ENCODE data around the gene PLSCR4.

PLSCR4 gene

GRCh38 chr3:146218880-146219866 is 31.7 kb downstream of the PLSCR4 start:
- Histone ChIP-seq H3K27me3 (ENCODE audit: control insufficient read depth, insufficient read depth, low read length) (no peaks in the 10 kb centered on the region), H3K9ac (ENCODE audit: low read depth, low read length) (no peak overlapping the region), H3K4me1 (ENCODE audit: control insufficient read depth, insufficient read depth, low read length) (peaks cover 3% of the 10 kb centered on the region; the same call in 1 of the 2 replicates), H3K4me3 (ENCODE audit: low read depth, low read length) (no peak overlapping the region), H3K9me3 (ENCODE audit: control insufficient read depth, insufficient read depth, low read length) (no peaks in the 10 kb centered on the region), H3K36me3 (ENCODE audit: control insufficient read depth, insufficient read depth, low read length) (no peaks in the 10 kb centered on the region), H3K27ac (ENCODE audit: low read depth, low read length) (no peak overlapping the region)

GRCh38 chr3:146217324-146217723 is 33.6 kb downstream of the PLSCR4 start:
- H3K36me3 ChIP-seq (ENCODE audit: control insufficient read depth, insufficient read depth, low read length) = no peaks in the 10 kb centered on the region
- no peak overlapping the region for H3K4me3 ChIP-seq (ENCODE audit: low read depth, low read length)
- no peak overlapping the region for H3K9ac ChIP-seq (ENCODE audit: low read depth, low read length)
- H3K27me3 ChIP-seq (ENCODE audit: control insufficient read depth, insufficient read depth, low read length) = no peaks in the 10 kb centered on the region
- no peaks in the 10 kb centered on the region for H3K9me3 ChIP-seq (ENCODE audit: control insufficient read depth, insufficient read depth, low read length)
- peaks cover 2% of the 10 kb centered on the region; the same call in 1 of the 2 replicates for H3K4me1 ChIP-seq (ENCODE audit: control insufficient read depth, insufficient read depth, low read length)
- no peak overlapping the region for H3K27ac ChIP-seq (ENCODE audit: low read depth, low read length)

GRCh38 chr3:146214493-146214892 is 36.4 kb downstream of the PLSCR4 start:
- H3K36me3 ChIP-seq (ENCODE audit: control insufficient read depth, insufficient read depth, low read length) = no peaks in the 10 kb centered on the region
- H3K9ac ChIP-seq (ENCODE audit: low read depth, low read length) = no peak overlapping the region
- no peak overlapping the region for H3K4me3 ChIP-seq (ENCODE audit: low read depth, low read length)
- H3K4me1 ChIP-seq (ENCODE audit: control insufficient read depth, insufficient read depth, low read length) = no peaks in the 10 kb centered on the region
- H3K27ac ChIP-seq (ENCODE audit: low read depth, low read length) = no peak overlapping the region
- H3K9me3 ChIP-seq (ENCODE audit: control insufficient read depth, insufficient read depth, low read length) = no peaks in the 10 kb centered on the region
- no peaks in the 10 kb centered on the region for H3K27me3 ChIP-seq (ENCODE audit: control insufficient read depth, insufficient read depth, low read length)

GRCh38 chr3:146209371-146209770 is 41.5 kb downstream of the PLSCR4 start:
- no peaks in the 10 kb centered on the region for H3K27me3 ChIP-seq (ENCODE audit: control insufficient read depth, insufficient read depth, low read length)
- H3K27ac ChIP-seq (ENCODE audit: low read depth, low read length) = no peak overlapping the region
- no peaks in the 10 kb centered on the region for H3K9me3 ChIP-seq (ENCODE audit: control insufficient read depth, insufficient read depth, low read length)
- H3K4me1 ChIP-seq (ENCODE audit: control insufficient read depth, insufficient read depth, low read length) = no peaks in the 10 kb centered on the region
- no peaks in the 10 kb centered on the region for H3K36me3 ChIP-seq (ENCODE audit: control insufficient read depth, insufficient read depth, low read length)
- H3K4me3 ChIP-seq (ENCODE audit: low read depth, low read length) = no peak overlapping the region
- no peak overlapping the region for H3K9ac ChIP-seq (ENCODE audit: low read depth, low read length)

GRCh38 chr3:146203776-146204175 is 47.1 kb downstream of the PLSCR4 start:
- Histone ChIP-seq H3K27ac (ENCODE audit: low read depth, low read length) (no peak overlapping the region), H3K36me3 (ENCODE audit: control insufficient read depth, insufficient read depth, low read length) (no peaks in the 10 kb centered on the region), H3K4me1 (ENCODE audit: control insufficient read depth, insufficient read depth, low read length) (0 out of 2 replicates have a peak, but pooled peaks cover 10% of the 10 kb centered on the region), H3K9ac (ENCODE audit: low read depth, low read length) (no peak overlapping the region), H3K9me3 (ENCODE audit: control insufficient read depth, insufficient read depth, low read length) (no peaks in the 10 kb centered on the region), H3K27me3 (ENCODE audit: control insufficient read depth, insufficient read depth, low read length) (no peaks in the 10 kb centered on the region), H3K4me3 (ENCODE audit: low read depth, low read length) (no peak overlapping the region)

- no peaks in the 10 kb centered on the region for H3K36me3 ChIP-seq (ENCODE audit: control insufficient read depth, insufficient read depth, low read length)
- H3K27ac ChIP-seq (ENCODE audit: low read depth, low read length) = no peak overlapping the region
- H3K9me3 ChIP-seq (ENCODE audit: control insufficient read depth, insufficient read depth, low read length) = no peaks in the 10 kb centered on the region
- no peak overlapping the region for H3K4me3 ChIP-seq (ENCODE audit: low read depth, low read length)
- H3K9ac ChIP-seq (ENCODE audit: low read depth, low read length) = no peak overlapping the region
- H3K4me1 ChIP-seq (ENCODE audit: control insufficient read depth, insufficient read depth, low read length) = 0 out of 2 replicates have a peak, but pooled peaks cover 10% of the 10 kb centered on the region
- no peaks in the 10 kb centered on the region for H3K27me3 ChIP-seq (ENCODE audit: control insufficient read depth, insufficient read depth, low read length)
These were observed 50.3 kb downstream of the PLSCR4 start for GRCh38 chr3:146200461-146201220.

- no peaks in the 10 kb centered on the region for H3K36me3 ChIP-seq (ENCODE audit: control insufficient read depth, insufficient read depth, low read length)
- H3K27ac ChIP-seq (ENCODE audit: low read depth, low read length) = no peak overlapping the region
- 0 out of 2 replicates have a peak, but pooled peaks cover 10% of the 10 kb centered on the region for H3K4me1 ChIP-seq (ENCODE audit: control insufficient read depth, insufficient read depth, low read length)
- no peaks in the 10 kb centered on the region for H3K27me3 ChIP-seq (ENCODE audit: control insufficient read depth, insufficient read depth, low read length)
- H3K9me3 ChIP-seq (ENCODE audit: control insufficient read depth, insufficient read depth, low read length) = no peaks in the 10 kb centered on the region
- no peak overlapping the region for H3K4me3 ChIP-seq (ENCODE audit: low read depth, low read length)
- no peak overlapping the region for H3K9ac ChIP-seq (ENCODE audit: low read depth, low read length)
These were observed 51.1 kb downstream of the PLSCR4 start for GRCh38 chr3:146199762-146200161.

- Histone ChIP-seq H3K4me3 (ENCODE audit: low read depth, low read length) (no peak overlapping the region), H3K27ac (ENCODE audit: low read depth, low read length) (no peak overlapping the region), H3K9me3 (ENCODE audit: control insufficient read depth, insufficient read depth, low read length) (no peaks in the 10 kb centered on the region), H3K9ac (ENCODE audit: low read depth, low read length) (no peak overlapping the region), H3K4me1 (ENCODE audit: control insufficient read depth, insufficient read depth, low read length) (no peaks in the 10 kb centered on the region), H3K27me3 (ENCODE audit: control insufficient read depth, insufficient read depth, low read length) (no peaks in the 10 kb centered on the region), H3K36me3 (ENCODE audit: control insufficient read depth, insufficient read depth, low read length) (no peaks in the 10 kb centered on the region)
These were observed 54.1 kb downstream of the PLSCR4 start for GRCh38 chr3:146196789-146197188.

GRCh38 chr3:146195605-146196004 is 55.3 kb downstream of the PLSCR4 start:
- Histone ChIP-seq H3K27ac (ENCODE audit: low read depth, low read length) (no peak overlapping the region), H3K27me3 (ENCODE audit: control insufficient read depth, insufficient read depth, low read length) (no peaks in the 10 kb centered on the region), H3K4me3 (ENCODE audit: low read depth, low read length) (no peak overlapping the region), H3K9ac (ENCODE audit: low read depth, low read length) (no peak overlapping the region), H3K9me3 (ENCODE audit: control insufficient read depth, insufficient read depth, low read length) (no peaks in the 10 kb centered on the region), H3K36me3 (ENCODE audit: control insufficient read depth, insufficient read depth, low read length) (no peaks in the 10 kb centered on the region), H3K4me1 (ENCODE audit: control insufficient read depth, insufficient read depth, low read length) (no peaks in the 10 kb centered on the region)

- Histone ChIP-seq H3K36me3 (ENCODE audit: control insufficient read depth, insufficient read depth, low read length) (no peaks in the 10 kb centered on the region), H3K4me3 (ENCODE audit: low read depth, low read length) (no peak overlapping the region), H3K27me3 (ENCODE audit: control insufficient read depth, insufficient read depth, low read length) (no peaks in the 10 kb centered on the region), H3K9me3 (ENCODE audit: control insufficient read depth, insufficient read depth, low read length) (no peaks in the 10 kb centered on the region), H3K27ac (ENCODE audit: low read depth, low read length) (no peak overlapping the region), H3K4me1 (ENCODE audit: control insufficient read depth, insufficient read depth, low read length) (no peaks in the 10 kb centered on the region), H3K9ac (ENCODE audit: low read depth, low read length) (no peak overlapping the region)
These were observed 55.9 kb downstream of the PLSCR4 start for GRCh38 chr3:146195030-146195429.

- H3K9me3 ChIP-seq (ENCODE audit: control insufficient read depth, insufficient read depth, low read length) = no peaks in the 10 kb centered on the region
- H3K27ac ChIP-seq (ENCODE audit: low read depth, low read length) = no peak overlapping the region
- H3K27me3 ChIP-seq (ENCODE audit: control insufficient read depth, insufficient read depth, low read length) = no peaks in the 10 kb centered on the region
- H3K36me3 ChIP-seq (ENCODE audit: control insufficient read depth, insufficient read depth, low read length) = no peaks in the 10 kb centered on the region
- H3K9ac ChIP-seq (ENCODE audit: low read depth, low read length) = no peak overlapping the region
- H3K4me1 ChIP-seq (ENCODE audit: control insufficient read depth, insufficient read depth, low read length) = no peaks in the 10 kb centered on the region
- no peak overlapping the region for H3K4me3 ChIP-seq (ENCODE audit: low read depth, low read length)
These were observed 59.9 kb downstream of the PLSCR4 start for GRCh38 chr3:146191051-146191450.

Data from HUES48 (cell line).